GM12891 (cell line): ENCODE measurements around the gene CLCNKA.

ENCODE experiments used
- PAX5 ChIP-seq: IDR thresholded peaks from 2 replicates; pipeline ENCODE4 v1.6.1; 2011; ENCODE audit warnings: low read length, moderate library complexity, mild to moderate bottlenecking; ENCODE audit not compliant: insufficient read depth, severe bottlenecking
- POLR2A ChIP-seq: IDR thresholded peaks from 2 replicates; pipeline ENCODE4 v1.6.1; 2011; ENCODE audit warnings: low read depth, low read length, control low read depth
- POLR2AphosphoS5 ChIP-seq: IDR thresholded peaks from 2 replicates; pipeline ENCODE4 v1.6.1; 2011; ENCODE audit warnings: low read depth, low read length, control low read depth
- POU2F2 ChIP-seq: IDR thresholded peaks from 2 replicates; pipeline ENCODE4 v1.6.1; 2011; ENCODE audit warnings: low read depth, mild to moderate bottlenecking, control low read depth, low read length, moderate library complexity
- SPI1 ChIP-seq: IDR thresholded peaks from 2 replicates; pipeline ENCODE4 v1.6.1; 2011; ENCODE audit warnings: low read depth, low read length, control low read depth
- TAF1 ChIP-seq: IDR thresholded peaks from 2 replicates; pipeline ENCODE4 v1.6.1; 2011; ENCODE audit warnings: low read depth, low read length, control low read depth

- TF ChIP-seq POLR2AphosphoS5 (no peak), POLR2A (no peak), TAF1 (no peak), POU2F2 (no peak), PAX5 (no peak), SPI1 (no peak)
Measured at GRCh38 chr1:16020325-16020724, 1.5 kb upstream of the CLCNKA start.
